ENCODE results near the gene GSTO1. TPM values are rescaled to one million over a fixed set of nuclear protein-coding genes. Genes with fewer than 3 reads are reported as not detected.

GSTO1 gene
- total RNA-seq, 2 donors from 2014 or later: 16.8 to 65.9 TPM

DNA sequence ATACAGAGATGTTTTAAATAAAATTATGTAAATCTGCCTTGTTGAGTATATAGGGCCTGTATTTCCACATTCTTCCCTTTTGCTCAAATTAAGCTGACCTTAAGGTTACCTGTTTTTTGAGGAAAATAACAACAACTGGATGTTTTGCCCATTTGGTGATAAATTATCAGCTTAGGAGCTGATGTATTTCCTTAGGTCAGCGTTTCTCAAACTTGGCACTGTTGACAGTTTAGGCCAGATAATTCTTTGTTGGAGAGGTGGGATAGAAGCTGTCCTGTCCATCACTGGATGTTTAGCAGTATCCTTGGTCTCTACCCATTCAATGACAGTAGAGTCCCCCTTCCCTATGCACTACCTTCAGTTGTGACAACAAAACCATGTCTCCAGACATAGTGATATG, 21.5 kb downstream of the GSTO1 start:
- H3K27ac ChIP-seq: no peak overlapping the region
- TF ChIP-seq CTCF (IDR thresholded peaks at IDR 0.05) (no peak), POLR2A (IDR thresholded peaks at IDR 0.05) (no peak)
- intact Hi-C loops (cut with DNase I): no loop called here
- peaks cover 27% of the 10 kb centered on the region for H3K4me1 ChIP-seq
- no peaks in the 10 kb centered on the region for H3K36me3 ChIP-seq (replicated peaks in 1 of 2; ENCODE audit: insufficient read depth in 1 of 2, low read depth in 2 of 2)
- H3K4me3 ChIP-seq: no peak overlapping the region
- ATAC-seq (no peak), DNase-seq (no peak)
- 32 to 35% methylated on average over 1 of the region's 1 CpG for WGBS, 2 donors
- no peaks in the 10 kb centered on the region for H3K9me3 ChIP-seq
- H3K27me3 ChIP-seq: no peaks in the 10 kb centered on the region

DNA sequence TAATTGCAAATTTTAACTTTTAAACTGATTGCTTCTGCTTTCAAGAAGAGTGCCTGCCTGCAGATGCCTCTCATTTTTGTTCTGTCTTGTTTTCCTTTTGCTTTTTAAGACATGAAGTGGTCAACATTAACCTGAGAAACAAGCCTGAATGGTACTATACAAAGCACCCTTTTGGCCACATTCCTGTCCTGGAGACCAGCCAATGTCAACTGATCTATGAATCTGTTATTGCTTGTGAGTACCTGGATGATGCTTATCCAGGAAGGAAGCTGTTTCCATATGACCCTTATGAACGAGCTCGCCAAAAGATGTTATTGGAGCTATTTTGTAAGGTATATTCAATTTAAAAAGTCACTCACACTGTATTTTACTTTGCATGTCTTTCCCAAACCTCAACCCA, 23.1 kb downstream of the GSTO1 start:
- H3K4me1 ChIP-seq: peaks cover 27% of the 10 kb centered on the region
- no peaks in the 10 kb centered on the region for H3K27me3 ChIP-seq
- no peaks in the 10 kb centered on the region for H3K9me3 ChIP-seq
- DNase-seq: peak in 3 of 4 donors; percentile 51 to 64 (median 63)
- no peak for TF ChIP-seq CTCF (IDR thresholded peaks at IDR 0.05)
- TF ChIP-seq POLR2A (IDR thresholded peaks at IDR 0.05): no peak
- intact Hi-C loops (cut with DNase I): no loop called here
- 33 to 43% methylated on average over 2 of the region's 2 CpGs for WGBS, 2 donors
- no peak for ATAC-seq
- H3K27ac ChIP-seq: no peak overlapping the region
- no peak overlapping the region for H3K4me3 ChIP-seq
- H3K36me3 ChIP-seq (replicated peaks in 1 of 2; ENCODE audit: insufficient read depth in 1 of 2, low read depth in 2 of 2): no peaks in the 10 kb centered on the region

GRCh38 chr10:104279550-104280259, 25.0 kb downstream of the GSTO1 start:
- ATAC-seq: no peak
- Histone ChIP-seq H3K4me3 (no peak overlapping the region), H3K27me3 (no peaks in the 10 kb centered on the region), H3K27ac (no peak overlapping the region), H3K36me3 (replicated peaks in 1 of 2; ENCODE audit: insufficient read depth in 1 of 2, low read depth in 2 of 2) (no peaks in the 10 kb centered on the region), H3K4me1 (peaks cover 20% of the 10 kb centered on the region), H3K9me3 (no peaks in the 10 kb centered on the region)
- WGBS, 2 donors: 96 to 98% methylated on average over 3 of the region's 3 CpGs
- no peak for TF ChIP-seq CTCF (IDR thresholded peaks at IDR 0.05)
- TF ChIP-seq POLR2A (IDR thresholded peaks at IDR 0.05): no peak
- intact Hi-C loops (cut with DNase I): no loop called here
- DNase-seq: no peak

- WGBS, 2 donors: 76 to 81% methylated on average over 3 of the region's 3 CpGs
- DNase-seq (no peak), ATAC-seq (no peak)
- intact Hi-C loops (cut with DNase I): no loop called here
- Histone ChIP-seq H3K27ac (no peak overlapping the region), H3K27me3 (no peaks in the 10 kb centered on the region), H3K9me3 (no peaks in the 10 kb centered on the region), H3K4me1 (peaks cover 10% of the 10 kb centered on the region), H3K4me3 (no peak overlapping the region), H3K36me3 (replicated peaks in 1 of 2; ENCODE audit: insufficient read depth in 1 of 2, low read depth in 2 of 2) (no peaks in the 10 kb centered on the region)
- TF ChIP-seq POLR2A (IDR thresholded peaks at IDR 0.05): no peak
- no peak for TF ChIP-seq CTCF (IDR thresholded peaks at IDR 0.05)
These were observed 27.0 kb downstream of the GSTO1 start for GRCh38 chr10:104281694-104282093.

GRCh38 chr10:104284846-104285245, 30.2 kb downstream of the GSTO1 start:
- 85 to 91% methylated on average over 7 of the region's 7 CpGs for WGBS, 2 donors
- H3K4me1 ChIP-seq: no peaks in the 10 kb centered on the region
- TF ChIP-seq CTCF (IDR thresholded peaks at IDR 0.05): no peak
- TF ChIP-seq POLR2A (IDR thresholded peaks at IDR 0.05): no peak
- ATAC-seq: no peak
- no peaks in the 10 kb centered on the region for H3K9me3 ChIP-seq
- intact Hi-C loops (cut with DNase I): no loop called here
- DNase-seq: no peak
- no peak overlapping the region for H3K27ac ChIP-seq
- H3K27me3 ChIP-seq: no peaks in the 10 kb centered on the region
- H3K4me3 ChIP-seq: no peak overlapping the region
- no peaks in the 10 kb centered on the region for H3K36me3 ChIP-seq (replicated peaks in 1 of 2; ENCODE audit: insufficient read depth in 1 of 2, low read depth in 2 of 2)
